GM18505 (cell line): Measurements from ENCODE around the gene ACAD10.
A peak's percentile ranks its signal among the peaks of the same experiment; 100 is the strongest.
"Not testable (repeated sequence)": the region's sequence is repeated elsewhere in the genome, so short reads cannot be mapped to it uniquely, and the experiment has no call there.

ENCODE experiments used
- ATAC-seq: cut with Tn5 transposase; IDR thresholded peaks from one replicate; pipeline ENCODE4 v1.9.1; 2021; ENCODE audit not compliant: unreplicated experiment
- POLR2A ChIP-seq: IDR thresholded peaks from 4 replicates; pipeline ENCODE4 v1.6.1; 2011; ENCODE audit warnings: borderline replicate concordance; ENCODE audit not compliant: insufficient read depth, insufficient read length; ENCODE audit errors: extremely low read depth

The ACAD10 gene

DNA sequence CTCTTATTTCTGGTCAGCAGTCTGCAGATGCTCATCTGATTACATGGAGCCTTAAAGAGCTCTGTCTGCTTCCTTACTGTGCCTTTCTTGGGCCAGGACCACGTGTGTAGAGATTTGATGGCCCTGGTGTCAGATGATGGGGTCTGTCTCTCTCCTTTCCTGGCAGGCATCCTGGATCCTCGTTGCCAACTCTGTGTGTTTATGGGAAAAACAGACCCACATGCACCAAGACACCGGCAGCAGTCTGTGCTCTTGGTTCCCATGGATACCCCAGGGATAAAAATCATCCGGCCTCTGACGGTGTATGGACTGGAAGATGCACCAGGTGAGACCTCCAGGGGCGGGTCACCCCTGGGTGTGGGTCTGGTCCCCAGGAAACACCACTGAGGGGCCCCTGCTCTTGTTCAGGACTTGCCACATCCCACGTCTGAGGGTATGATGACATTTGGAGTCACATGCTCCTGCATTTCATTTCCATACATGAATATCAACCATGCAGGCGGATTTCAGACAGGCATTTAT is 62.4 kb downstream of the ACAD10 start:
- no peak for ATAC-seq
- no peak for TF ChIP-seq POLR2A

DNA sequence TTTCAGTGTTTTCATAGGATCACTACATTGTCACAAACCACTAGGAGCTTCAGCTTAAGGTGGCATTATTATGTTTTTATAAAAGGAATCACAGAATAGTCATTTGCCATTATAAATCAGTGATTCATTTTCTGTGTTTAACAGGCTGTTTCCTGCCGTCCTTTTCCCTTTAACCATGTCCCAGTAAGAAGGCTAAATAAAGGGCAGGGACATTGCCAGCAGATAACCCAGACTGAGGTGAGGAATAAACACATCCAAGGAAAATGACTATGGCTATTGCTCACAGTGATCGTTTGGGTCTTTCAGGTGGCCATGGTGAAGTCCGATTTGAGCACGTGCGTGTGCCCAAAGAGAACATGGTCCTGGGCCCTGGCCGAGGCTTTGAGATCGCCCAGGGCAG is 63.0 kb downstream of the ACAD10 start:
- ATAC-seq, result no peak

DNA sequence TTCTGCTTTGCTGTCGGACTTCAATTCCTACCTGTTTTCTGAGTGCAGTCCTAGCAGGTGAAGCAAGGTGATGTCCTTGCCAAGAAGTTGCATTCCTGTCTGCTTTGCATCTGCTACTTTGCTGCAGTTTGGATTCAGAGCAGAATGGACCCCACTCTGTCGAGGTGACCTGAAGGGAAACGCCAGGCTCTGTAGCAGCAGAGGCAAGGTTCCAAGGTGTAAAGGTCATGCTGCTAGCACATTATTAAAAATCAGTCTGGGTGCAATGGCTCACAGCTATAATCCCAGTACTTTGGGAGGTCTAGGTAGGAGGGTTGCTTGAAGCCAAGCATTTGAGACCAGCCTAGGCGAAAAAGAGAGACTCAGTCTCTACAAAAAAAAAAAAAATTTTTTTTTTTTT is 63.5 kb downstream of the ACAD10 start:
- ATAC-seq, result no peak

More for the DNA sequence above, 63.0 kb downstream of the ACAD10 start:
- TF ChIP-seq POLR2A, result no peak

DNA sequence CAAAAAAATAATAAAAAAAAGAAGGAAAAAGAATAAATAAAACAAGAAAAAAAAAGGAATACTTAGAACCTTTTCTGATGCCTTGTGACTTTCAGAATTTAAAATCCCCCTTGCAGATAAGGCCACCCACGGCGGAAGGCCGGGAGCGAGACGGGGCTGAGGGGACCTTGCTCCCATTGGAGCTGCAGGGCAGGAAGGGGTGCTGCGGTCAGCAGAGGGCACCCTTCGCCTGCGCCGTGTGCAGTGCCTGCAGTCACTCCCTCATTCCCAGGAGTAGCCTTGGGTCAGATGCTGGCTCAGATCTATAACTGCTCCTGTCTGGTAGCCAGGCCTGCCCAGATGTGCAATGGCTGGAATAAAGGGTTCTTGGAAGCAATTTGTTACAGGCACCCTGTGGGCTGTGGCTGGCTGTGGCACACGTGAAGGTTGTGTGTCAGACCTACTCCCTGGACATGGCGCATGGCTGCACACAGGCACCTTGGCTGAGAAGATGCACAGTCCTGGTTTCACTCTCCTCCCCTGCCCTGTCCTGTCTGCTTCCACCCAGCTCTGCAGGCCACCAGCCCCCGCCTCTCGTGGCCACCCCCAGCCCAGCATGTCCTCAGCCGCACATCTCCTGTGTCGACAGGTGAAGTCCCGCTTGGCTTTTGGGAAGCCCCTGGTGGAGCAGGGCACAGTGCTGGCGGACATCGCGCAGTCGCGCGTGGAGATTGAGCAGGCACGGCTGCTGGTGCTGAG is 67.5 kb downstream of the ACAD10 start:
- ATAC-seq, result no peak

More for the DNA sequence above, 63.5 kb downstream of the ACAD10 start:
- TF ChIP-seq POLR2A, result no peak

DNA sequence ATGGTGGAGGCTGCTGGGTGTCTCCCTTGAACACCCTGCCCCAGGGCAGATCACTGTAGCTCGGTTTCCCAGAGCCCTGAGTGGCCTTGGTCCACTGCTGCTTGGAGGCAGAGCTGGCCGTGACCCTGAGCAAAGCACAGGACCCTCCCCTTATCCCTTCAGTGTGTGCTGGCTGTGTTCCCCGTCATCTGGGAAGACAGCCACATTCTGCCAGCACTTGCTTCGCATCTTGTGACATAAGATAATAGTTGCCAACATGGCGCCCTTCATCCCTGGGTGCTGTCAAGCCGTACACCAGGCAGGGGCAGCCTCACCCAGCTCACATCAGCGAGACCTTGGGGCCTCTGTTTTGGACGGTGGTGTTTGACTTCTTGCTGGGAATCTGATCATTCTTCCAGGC is 68.8 kb downstream of the ACAD10 start:
- ATAC-seq, result no peak
- TF ChIP-seq POLR2A, result no peak

More for the DNA sequence above, 67.5 kb downstream of the ACAD10 start:
- no peak for TF ChIP-seq POLR2A

DNA sequence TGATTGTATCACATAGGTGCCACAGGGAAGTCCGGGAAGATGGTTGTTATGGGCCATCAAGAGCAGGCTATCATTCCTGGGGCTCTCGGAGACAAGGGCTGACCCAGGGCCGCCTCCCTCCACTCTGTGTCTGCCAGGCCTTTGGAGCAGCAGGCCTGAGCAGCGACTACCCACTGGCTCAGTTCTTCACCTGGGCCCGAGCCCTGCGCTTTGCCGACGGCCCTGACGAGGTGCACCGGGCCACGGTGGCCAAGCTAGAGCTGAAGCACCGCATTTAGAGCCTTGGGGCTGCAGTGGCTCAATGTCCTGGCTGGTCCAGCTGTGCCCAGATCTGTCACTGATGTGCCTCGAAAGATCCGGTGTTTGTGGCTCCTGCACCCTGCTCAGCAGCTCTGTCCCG is 70.3 kb downstream of the ACAD10 start:
- TF ChIP-seq POLR2A, result no peak
- no peak for ATAC-seq

DNA sequence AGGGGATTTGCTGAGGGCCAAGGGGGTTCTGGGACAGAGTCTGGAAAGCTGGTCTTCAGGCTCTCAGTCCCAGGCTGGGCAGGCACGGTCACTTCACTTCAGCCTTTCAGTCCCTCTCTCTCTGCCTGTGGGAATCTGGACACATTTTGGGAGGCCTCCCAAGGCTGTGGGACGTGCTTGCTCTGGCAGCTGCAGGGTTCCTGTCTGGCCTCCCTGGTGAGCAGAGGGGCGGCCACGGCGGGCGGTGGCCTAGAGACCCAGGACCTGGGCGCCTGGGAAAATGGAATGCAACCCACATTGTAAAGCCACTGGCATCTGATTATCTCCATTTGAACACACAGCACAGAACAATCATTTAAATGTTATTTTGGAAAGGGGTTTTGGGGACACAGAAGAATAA is 70.8 kb downstream of the ACAD10 start:
- no peak for TF ChIP-seq POLR2A
- ATAC-seq, result no peak

DNA sequence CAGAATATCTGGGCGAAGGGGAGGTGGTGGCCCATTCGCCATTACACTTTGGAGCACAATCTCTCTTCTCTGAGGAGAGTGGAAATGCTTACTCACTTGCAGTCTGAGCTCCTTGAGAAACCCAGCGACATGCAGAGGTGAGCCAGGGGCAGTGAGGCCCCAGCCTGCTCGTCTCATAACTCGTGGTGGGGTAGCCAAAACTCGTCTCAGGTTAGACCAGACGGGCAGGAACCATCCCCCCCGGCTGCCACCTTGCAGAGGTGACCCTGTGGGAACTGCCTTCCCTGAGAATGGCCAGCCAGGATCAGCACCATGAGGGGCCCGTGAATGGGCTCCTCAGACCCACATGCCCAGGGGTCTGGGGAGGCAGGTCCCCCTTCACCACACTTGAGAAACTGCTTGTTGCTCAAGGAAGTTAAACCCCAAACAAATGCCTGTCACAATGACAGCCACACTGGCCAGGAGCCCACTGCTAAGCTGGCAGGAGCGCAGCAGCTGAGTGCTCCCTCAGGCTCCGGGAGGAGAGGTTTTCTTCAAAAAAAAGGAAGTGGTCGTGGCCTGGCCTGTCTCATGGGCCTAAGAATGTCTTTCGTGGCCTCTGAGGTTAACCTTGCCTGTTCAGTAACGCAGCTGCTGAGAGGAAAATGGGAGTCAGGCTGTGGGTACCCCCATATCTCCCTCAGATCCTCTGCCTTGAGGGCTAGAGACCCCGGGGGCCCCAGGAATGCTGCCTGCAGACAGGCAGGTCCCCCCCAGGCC is 71.7 kb downstream of the ACAD10 start:
- ATAC-seq, result no peak
- TF ChIP-seq POLR2A, result peak; percentile 23

DNA sequence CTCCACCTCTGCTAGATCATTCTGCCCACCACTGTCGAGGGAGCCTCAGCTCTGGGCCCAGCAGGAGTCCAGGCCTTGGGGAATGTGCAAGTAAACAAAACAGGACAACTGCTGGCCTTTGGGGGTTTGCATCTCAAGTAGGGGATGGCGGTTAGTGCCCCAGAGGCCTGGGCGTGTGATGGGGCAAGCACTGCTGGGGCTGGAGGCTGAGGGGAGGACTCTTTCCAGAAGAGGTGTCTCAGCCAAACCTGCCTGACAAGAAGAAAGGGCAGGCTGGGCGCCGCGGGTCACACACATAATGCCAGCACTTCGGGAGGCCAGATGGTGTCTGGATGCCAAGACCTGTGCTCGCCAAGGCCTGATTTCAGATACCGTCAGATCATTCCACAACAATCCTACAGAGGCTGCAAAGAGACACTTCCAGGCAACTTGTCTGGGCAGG is 72.3 kb downstream of the ACAD10 start:
- ATAC-seq, result no peak
- no peak for TF ChIP-seq POLR2A

DNA sequence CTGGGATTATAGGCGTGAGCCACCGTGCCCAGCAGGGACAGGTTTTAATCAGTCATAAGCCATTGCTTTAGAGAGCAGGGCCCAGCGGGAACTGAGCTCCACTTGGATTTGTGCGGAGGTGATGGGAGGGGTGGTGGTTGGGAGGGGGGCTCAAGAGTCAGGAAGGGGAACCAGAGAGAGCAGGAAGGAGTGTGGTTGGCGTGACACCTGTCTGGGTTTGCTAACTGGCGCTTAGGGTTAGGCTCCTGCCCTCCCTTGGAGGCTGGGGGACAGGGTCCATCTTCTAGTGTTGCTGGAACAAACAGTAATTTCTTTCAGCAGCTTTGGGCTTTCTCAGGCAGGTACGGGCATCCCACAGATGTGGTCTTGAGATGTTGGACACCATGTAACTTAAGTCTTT is 73.4 kb downstream of the ACAD10 start:
- no peak for TF ChIP-seq POLR2A
- ATAC-seq, result no peak

DNA sequence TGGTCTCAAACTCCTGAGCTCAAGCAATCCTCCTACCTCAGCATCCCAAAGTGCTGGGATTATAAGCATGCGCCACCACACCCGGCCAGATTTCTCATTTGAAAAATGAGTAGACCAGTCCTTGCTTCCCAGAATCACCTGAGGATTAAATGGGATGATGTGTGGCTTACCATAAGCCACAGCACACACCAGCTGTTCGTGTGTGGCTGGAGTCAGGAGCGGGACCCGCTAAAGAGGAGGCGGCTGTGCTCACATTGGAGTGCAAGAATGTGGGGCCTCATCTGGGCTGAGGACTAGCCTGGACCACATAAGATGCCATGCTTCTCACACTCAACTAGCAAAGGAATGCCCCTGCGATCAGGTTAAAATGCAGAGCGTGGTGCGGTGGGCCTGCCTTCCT is 74.1 kb downstream of the ACAD10 start:
- ATAC-seq, result no peak
- no peak for TF ChIP-seq POLR2A

DNA sequence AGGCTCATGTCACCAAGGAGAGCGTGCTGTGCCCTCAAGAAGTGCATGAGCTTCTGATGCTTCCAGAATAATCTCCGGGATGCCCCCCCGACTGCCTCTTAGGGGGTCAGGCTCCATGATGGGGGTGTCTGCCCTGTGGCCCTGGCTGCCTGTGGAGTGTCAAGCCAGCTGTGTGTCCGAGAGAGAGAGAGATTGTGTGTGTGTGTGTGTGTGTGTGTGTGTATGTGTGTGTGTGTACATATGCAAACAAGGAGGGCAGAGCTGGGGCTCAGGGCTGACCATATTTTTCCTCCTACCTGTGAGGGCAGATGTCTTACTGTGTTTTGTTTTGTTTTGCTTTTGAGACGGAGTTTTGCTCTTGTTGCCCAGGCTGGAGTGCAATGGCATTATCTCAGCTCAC is 75.2 kb downstream of the ACAD10 start:
- TF ChIP-seq POLR2A, result no peak
- no peak for ATAC-seq

DNA sequence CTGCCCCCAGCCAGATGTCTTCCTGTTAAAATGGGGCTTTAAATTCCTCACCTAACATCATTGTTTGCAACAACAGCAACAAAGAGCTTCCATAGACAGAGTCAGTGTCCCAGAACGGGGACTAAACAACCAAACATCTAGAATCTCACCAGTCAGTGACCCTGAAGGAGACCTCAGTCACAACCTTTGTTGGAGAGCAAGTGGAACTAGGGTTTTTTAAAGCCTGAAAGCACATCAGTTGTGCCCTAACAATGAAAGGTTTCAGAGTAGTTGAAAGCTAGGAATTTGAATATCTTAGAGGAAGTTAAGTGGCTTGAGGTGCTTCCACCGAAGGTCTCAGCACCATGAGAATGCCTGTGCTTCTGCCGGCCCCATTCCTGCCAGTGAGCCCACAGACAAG is 75.9 kb downstream of the ACAD10 start:
- TF ChIP-seq POLR2A, result no peak
- no peak for ATAC-seq

DNA sequence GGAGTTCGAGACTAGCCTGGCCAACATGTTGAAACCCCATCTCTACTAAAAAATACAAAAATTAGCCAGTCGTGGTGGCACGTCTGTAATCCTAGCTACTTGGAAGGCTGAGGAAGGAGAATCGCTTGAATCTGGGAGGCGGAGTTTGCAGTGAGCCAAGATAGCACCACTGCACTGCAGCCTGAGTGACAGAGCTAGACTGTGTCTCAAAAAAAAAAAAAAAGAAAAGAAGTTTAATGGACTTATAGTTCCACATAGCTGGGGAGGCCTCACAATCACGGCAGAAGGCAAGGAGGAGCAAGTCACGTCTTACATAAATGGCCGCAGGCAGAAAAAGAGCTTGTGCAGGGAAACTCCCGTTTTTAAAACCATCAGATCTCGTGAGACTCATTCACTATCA is 77.7 kb downstream of the ACAD10 start:
- ATAC-seq, result not testable (repeated sequence)
